HEK293 (cell line): ENCODE results near the gene NDUFV2.
"Not testable (repeated sequence)": the region's sequence is repeated elsewhere in the genome, so short reads cannot be mapped to it uniquely, and the experiment has no call there.

Source experiments
- ATF2 ChIP-seq: fragments of 450-650 bp; formaldehyde crosslinking; IDR thresholded peaks from 2 replicates; pipeline ENCODE4 v1.5.1; 2016; ENCODE audit warnings: missing biosample characterization, missing genetic modification characterization, low read depth
- KLF10 ChIP-seq: fragments of 450-650 bp; IDR thresholded peaks from 2 replicates; pipeline ENCODE4 v1.5.1; 2018; ENCODE audit warnings: missing biosample characterization, mild to moderate bottlenecking, missing genetic modification characterization
- PATZ1 ChIP-seq: fragments of 450-650 bp; formaldehyde crosslinking; IDR thresholded peaks from 2 replicates; pipeline ENCODE4 v1.5.1; 2016; ENCODE audit warnings: missing biosample characterization, missing genetic modification characterization
- REST ChIP-seq: fragments of 450-650 bp; formaldehyde crosslinking; IDR thresholded peaks from 2 replicates; pipeline ENCODE4 v1.5.1; 2016; ENCODE audit warnings: missing biosample characterization, missing genetic modification characterization
- ZNF274 ChIP-seq, 2 experiments: fragments of 200-500 bp in 1 of 2; fragments of 450-650 bp in 1 of 2; sonication (Bioruptor generic) in 1 of 2; formaldehyde crosslinking in 1 of 2; IDR thresholded peaks; 2 replicates each; pipeline versions ENCODE4 v1.5.1 to v1.6.1; 2014 to 2016; ENCODE audit warnings: borderline replicate concordance in 1 of 2, inconsistent platforms in 1 of 2, low read length in 1 of 2, missing biosample characterization in 1 of 2, missing genetic modification characterization in 1 of 2
- ZNF510 ChIP-seq: fragments of 450-650 bp; formaldehyde crosslinking; IDR thresholded peaks from 2 replicates; pipeline ENCODE4 v1.5.1; 2018; ENCODE audit warnings: mild to moderate bottlenecking, missing genetic modification characterization, missing biosample characterization; ENCODE audit not compliant: insufficient replicate concordance
- ZNF623 ChIP-seq: fragments of 450-650 bp; formaldehyde crosslinking; IDR thresholded peaks from 2 replicates; pipeline ENCODE4 v1.5.1; 2016; ENCODE audit warnings: missing biosample characterization, missing genetic modification characterization
- TF ChIP-seq, protein P1 (sequence below): fragments of 450-650 bp; formaldehyde crosslinking; IDR thresholded peaks from 2 replicates; pipeline ENCODE4 v1.5.1; 2016; ENCODE audit warnings: missing biosample characterization, missing genetic modification characterization
- TF ChIP-seq, protein P2 (sequence below): fragments of 450-650 bp; IDR thresholded peaks from 2 replicates; pipeline ENCODE4 v1.5.1; 2018; ENCODE audit warnings: missing biosample characterization, mild to moderate bottlenecking, missing genetic modification characterization
- TF ChIP-seq, protein P3 (sequence below): fragments of 450-650 bp; formaldehyde crosslinking; IDR thresholded peaks from 2 replicates; pipeline ENCODE4 v1.5.1; 2016; ENCODE audit warnings: missing biosample characterization, missing genetic modification characterization
- TF ChIP-seq, protein P4 (sequence below): fragments of 450-650 bp; formaldehyde crosslinking; conservative IDR thresholded peaks from 2 replicates; pipeline ENCODE4 v1.5.1; 2016; ENCODE audit warnings: low read depth, missing biosample characterization, missing genetic modification characterization

GRCh38 chr18:9169515-9169914, 67.0 kb downstream of the NDUFV2 start:
- not testable (repeated sequence) for TF ChIP-seq ATF2 (tag by site-specific recombination); ZNF510 (tag by site-specific recombination); ZNF623 (tag by site-specific recombination); REST; ZNF274 (IDR thresholded peaks at IDR 0.05; ENCODE audit: low read length); ZNF274 (tag by site-specific recombination; IDR thresholded peaks at IDR 0.05; ENCODE audit: borderline replicate concordance); KLF10 (tag by site-specific recombination); PATZ1 (tag by site-specific recombination)
- TF ChIP-seq, protein P1, sequence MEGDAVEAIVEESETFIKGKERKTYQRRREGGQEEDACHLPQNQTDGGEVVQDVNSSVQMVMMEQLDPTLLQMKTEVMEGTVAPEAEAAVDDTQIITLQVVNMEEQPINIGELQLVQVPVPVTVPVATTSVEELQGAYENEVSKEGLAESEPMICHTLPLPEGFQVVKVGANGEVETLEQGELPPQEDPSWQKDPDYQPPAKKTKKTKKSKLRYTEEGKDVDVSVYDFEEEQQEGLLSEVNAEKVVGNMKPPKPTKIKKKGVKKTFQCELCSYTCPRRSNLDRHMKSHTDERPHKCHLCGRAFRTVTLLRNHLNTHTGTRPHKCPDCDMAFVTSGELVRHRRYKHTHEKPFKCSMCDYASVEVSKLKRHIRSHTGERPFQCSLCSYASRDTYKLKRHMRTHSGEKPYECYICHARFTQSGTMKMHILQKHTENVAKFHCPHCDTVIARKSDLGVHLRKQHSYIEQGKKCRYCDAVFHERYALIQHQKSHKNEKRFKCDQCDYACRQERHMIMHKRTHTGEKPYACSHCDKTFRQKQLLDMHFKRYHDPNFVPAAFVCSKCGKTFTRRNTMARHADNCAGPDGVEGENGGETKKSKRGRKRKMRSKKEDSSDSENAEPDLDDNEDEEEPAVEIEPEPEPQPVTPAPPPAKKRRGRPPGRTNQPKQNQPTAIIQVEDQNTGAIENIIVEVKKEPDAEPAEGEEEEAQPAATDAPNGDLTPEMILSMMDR (tag by site-specific recombination): not testable (repeated sequence)
- TF ChIP-seq, protein P2, sequence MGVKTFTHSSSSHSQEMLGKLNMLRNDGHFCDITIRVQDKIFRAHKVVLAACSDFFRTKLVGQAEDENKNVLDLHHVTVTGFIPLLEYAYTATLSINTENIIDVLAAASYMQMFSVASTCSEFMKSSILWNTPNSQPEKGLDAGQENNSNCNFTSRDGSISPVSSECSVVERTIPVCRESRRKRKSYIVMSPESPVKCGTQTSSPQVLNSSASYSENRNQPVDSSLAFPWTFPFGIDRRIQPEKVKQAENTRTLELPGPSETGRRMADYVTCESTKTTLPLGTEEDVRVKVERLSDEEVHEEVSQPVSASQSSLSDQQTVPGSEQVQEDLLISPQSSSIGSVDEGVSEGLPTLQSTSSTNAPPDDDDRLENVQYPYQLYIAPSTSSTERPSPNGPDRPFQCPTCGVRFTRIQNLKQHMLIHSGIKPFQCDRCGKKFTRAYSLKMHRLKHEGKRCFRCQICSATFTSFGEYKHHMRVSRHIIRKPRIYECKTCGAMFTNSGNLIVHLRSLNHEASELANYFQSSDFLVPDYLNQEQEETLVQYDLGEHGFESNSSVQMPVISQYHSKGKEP (tag by site-specific recombination): not testable (repeated sequence)
- TF ChIP-seq, protein P3, sequence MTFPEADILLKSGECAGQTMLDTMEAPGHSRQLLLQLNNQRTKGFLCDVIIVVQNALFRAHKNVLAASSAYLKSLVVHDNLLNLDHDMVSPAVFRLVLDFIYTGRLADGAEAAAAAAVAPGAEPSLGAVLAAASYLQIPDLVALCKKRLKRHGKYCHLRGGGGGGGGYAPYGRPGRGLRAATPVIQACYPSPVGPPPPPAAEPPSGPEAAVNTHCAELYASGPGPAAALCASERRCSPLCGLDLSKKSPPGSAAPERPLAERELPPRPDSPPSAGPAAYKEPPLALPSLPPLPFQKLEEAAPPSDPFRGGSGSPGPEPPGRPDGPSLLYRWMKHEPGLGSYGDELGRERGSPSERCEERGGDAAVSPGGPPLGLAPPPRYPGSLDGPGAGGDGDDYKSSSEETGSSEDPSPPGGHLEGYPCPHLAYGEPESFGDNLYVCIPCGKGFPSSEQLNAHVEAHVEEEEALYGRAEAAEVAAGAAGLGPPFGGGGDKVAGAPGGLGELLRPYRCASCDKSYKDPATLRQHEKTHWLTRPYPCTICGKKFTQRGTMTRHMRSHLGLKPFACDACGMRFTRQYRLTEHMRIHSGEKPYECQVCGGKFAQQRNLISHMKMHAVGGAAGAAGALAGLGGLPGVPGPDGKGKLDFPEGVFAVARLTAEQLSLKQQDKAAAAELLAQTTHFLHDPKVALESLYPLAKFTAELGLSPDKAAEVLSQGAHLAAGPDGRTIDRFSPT: not testable (repeated sequence)
- TF ChIP-seq, protein P4, sequence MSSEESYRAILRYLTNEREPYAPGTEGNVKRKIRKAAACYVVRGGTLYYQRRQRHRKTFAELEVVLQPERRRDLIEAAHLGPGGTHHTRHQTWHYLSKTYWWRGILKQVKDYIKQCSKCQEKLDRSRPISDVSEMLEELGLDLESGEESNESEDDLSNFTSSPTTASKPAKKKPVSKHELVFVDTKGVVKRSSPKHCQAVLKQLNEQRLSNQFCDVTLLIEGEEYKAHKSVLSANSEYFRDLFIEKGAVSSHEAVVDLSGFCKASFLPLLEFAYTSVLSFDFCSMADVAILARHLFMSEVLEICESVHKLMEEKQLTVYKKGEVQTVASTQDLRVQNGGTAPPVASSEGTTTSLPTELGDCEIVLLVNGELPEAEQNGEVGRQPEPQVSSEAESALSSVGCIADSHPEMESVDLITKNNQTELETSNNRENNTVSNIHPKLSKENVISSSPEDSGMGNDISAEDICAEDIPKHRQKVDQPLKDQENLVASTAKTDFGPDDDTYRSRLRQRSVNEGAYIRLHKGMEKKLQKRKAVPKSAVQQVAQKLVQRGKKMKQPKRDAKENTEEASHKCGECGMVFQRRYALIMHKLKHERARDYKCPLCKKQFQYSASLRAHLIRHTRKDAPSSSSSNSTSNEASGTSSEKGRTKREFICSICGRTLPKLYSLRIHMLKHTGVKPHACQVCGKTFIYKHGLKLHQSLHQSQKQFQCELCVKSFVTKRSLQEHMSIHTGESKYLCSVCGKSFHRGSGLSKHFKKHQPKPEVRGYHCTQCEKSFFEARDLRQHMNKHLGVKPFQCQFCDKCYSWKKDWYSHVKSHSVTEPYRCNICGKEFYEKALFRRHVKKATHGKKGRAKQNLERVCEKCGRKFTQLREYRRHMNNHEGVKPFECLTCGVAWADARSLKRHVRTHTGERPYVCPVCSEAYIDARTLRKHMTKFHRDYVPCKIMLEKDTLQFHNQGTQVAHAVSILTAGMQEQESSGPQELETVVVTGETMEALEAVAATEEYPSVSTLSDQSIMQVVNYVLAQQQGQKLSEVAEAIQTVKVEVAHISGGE (tag by site-specific recombination): not testable (repeated sequence)
